H9 (cell line): ENCODE measurements around the gene CELF6. TPM values are rescaled to one million over a fixed set of nuclear protein-coding genes. Genes with fewer than 3 reads are reported as not detected.

Experiments used
- DNase-seq: peaks from one replicate; pipeline ENCODE4 v3.0.0-alpha.2; 2017
- H2AFZ ChIP-seq: one replicate; pipeline ENCODE4 v1.6.1; 2013; ENCODE audit warnings: mild to moderate bottlenecking, low read length, control low read depth, moderate library complexity
- H2AK5ac ChIP-seq: 2 replicates; pipeline ENCODE4 v1.6.1; 2013; ENCODE audit warnings: low read length, control low read depth, mixed read lengths; ENCODE audit not compliant: insufficient read length
- H2BK120ac ChIP-seq: one replicate; pipeline ENCODE4 v1.6.1; 2013; ENCODE audit warnings: low read depth, mild to moderate bottlenecking, low read length, control low read depth, inconsistent platforms; ENCODE audit not compliant: poor library complexity, severe bottlenecking
- H2BK12ac ChIP-seq: 2 replicates; pipeline ENCODE4 v1.6.1; 2013; ENCODE audit warnings: low read length, control low read depth, mixed read lengths, low read depth; ENCODE audit not compliant: insufficient read length
- H2BK15ac ChIP-seq: 2 replicates; pipeline ENCODE4 v1.6.1; 2013; ENCODE audit warnings: low read depth, low read length, control low read depth
- H2BK20ac ChIP-seq: one replicate; pipeline ENCODE4 v1.6.1; 2013; ENCODE audit warnings: low read depth, mild to moderate bottlenecking, low read length, control low read depth, inconsistent platforms; ENCODE audit not compliant: poor library complexity, severe bottlenecking
- H2BK5ac ChIP-seq: 2 replicates; pipeline ENCODE4 v1.6.1; 2013; ENCODE audit warnings: low read length, control low read depth, mixed read lengths; ENCODE audit not compliant: insufficient read length
- H3K14ac ChIP-seq: 2 replicates; pipeline ENCODE4 v1.6.1; 2013; ENCODE audit warnings: low read length, control low read depth; ENCODE audit not compliant: insufficient read depth
- H3K18ac ChIP-seq: 2 replicates; pipeline ENCODE4 v1.6.1; 2013; ENCODE audit warnings: low read depth, mild to moderate bottlenecking, mixed read lengths, low read length, control low read depth; ENCODE audit not compliant: insufficient read length
- H3K23ac ChIP-seq: 2 replicates; pipeline ENCODE4 v1.6.1; 2013; ENCODE audit warnings: low read length, control low read depth, mixed read lengths, low read depth; ENCODE audit not compliant: insufficient read length
- H3K23me2 ChIP-seq: 2 replicates; pipeline ENCODE4 v1.6.1; 2013; ENCODE audit warnings: low read depth, mild to moderate bottlenecking, mixed read lengths, low read length, control low read depth; ENCODE audit not compliant: insufficient read length, poor library complexity, severe bottlenecking
- H3K27ac ChIP-seq: 2 replicates; pipeline ENCODE4 v1.5.1; 2013; ENCODE audit warnings: low read length, control low read depth, mixed read lengths, low read depth; ENCODE audit not compliant: insufficient read length
- H3K27me3 ChIP-seq: 2 replicates; pipeline ENCODE4 v1.6.1; 2013; ENCODE audit warnings: low read length, control low read depth, inconsistent platforms; ENCODE audit not compliant: insufficient read depth
- H3K4ac ChIP-seq: 2 replicates; pipeline ENCODE4 v1.6.1; 2013; ENCODE audit warnings: low read depth, mild to moderate bottlenecking, control low read depth, inconsistent platforms, low read length, moderate library complexity
- H3K4me1 ChIP-seq: 2 replicates; pipeline ENCODE4 v1.6.1; 2013; ENCODE audit warnings: low read length, control low read depth, inconsistent platforms; ENCODE audit not compliant: insufficient read depth
- H3K4me2 ChIP-seq: 2 replicates; pipeline ENCODE4 v1.6.1; 2013; ENCODE audit warnings: low read length, control low read depth, mixed read lengths; ENCODE audit not compliant: insufficient read length, insufficient read depth
- H3K56ac ChIP-seq: 2 replicates; pipeline ENCODE4 v1.6.1; 2013; ENCODE audit warnings: low read depth, mild to moderate bottlenecking, mixed read lengths, low read length, control low read depth; ENCODE audit not compliant: insufficient read length
- H3K79me1 ChIP-seq: 2 replicates; pipeline ENCODE4 v1.6.1; 2013; ENCODE audit warnings: low read depth, mild to moderate bottlenecking, moderate library complexity, low read length, control low read depth, inconsistent platforms; ENCODE audit not compliant: insufficient read depth, poor library complexity, severe bottlenecking
- H3K79me2 ChIP-seq: 2 replicates; pipeline ENCODE4 v1.6.1; 2013; ENCODE audit warnings: low read length, control low read depth, inconsistent platforms; ENCODE audit not compliant: insufficient read depth
- H3K9ac ChIP-seq: 2 replicates; pipeline ENCODE4 v1.6.1; 2013; ENCODE audit warnings: low read length, control low read depth, mixed read lengths; ENCODE audit not compliant: insufficient read length; ENCODE audit errors: extremely low read depth
- H3K9me3 ChIP-seq: one replicate; pipeline ENCODE4 v1.6.1; 2013; ENCODE audit warnings: low read depth, low read length, inconsistent platforms; ENCODE audit not compliant: control insufficient read depth
- H3T11ph ChIP-seq: one replicate; pipeline ENCODE4 v1.6.1; 2013; ENCODE audit warnings: mild to moderate bottlenecking, low read length, control low read depth, inconsistent platforms
- H4K20me1 ChIP-seq: one replicate; pipeline ENCODE4 v1.6.1; 2013; ENCODE audit not compliant: control insufficient read depth, insufficient read length, insufficient read depth
- H4K5ac ChIP-seq: 2 replicates; pipeline ENCODE4 v1.6.1; 2013; ENCODE audit warnings: low read depth, mild to moderate bottlenecking, mixed read lengths, low read length, control low read depth; ENCODE audit not compliant: insufficient read length
- H4K8ac ChIP-seq: replicated peaks from 2 replicates; pipeline ENCODE4 v1.6.1; 2013; ENCODE audit warnings: low read length, control low read depth, mixed read lengths, low read depth; ENCODE audit not compliant: insufficient read length
- H4K91ac ChIP-seq: 2 replicates; pipeline ENCODE4 v1.6.1; 2013; ENCODE audit warnings: low read depth, mild to moderate bottlenecking, moderate library complexity, mixed read lengths, low read length, control low read depth; ENCODE audit not compliant: insufficient read length
- H3K27ac Mint-ChIP-seq, 3 experiments: 2 replicates in 2 of 3; 3 replicates in 1 of 3; pipeline ENCODE4 v1.8.0; 2020 to 2021; ENCODE audit warnings: mixed read lengths in 3 of 3, mild to moderate bottlenecking in 1 of 3, moderate library complexity in 1 of 3
- H3K27me3 Mint-ChIP-seq: 2 replicates; pipeline ENCODE4 v1.8.0; 2021; ENCODE audit warnings: low read depth, mild to moderate bottlenecking, moderate library complexity, mixed read lengths
- H3K36me3 Mint-ChIP-seq, 3 experiments: 2 replicates in 2 of 3; 3 replicates in 1 of 3; pipeline ENCODE4 v1.8.0; 2020 to 2021; ENCODE audit warnings: low read depth in 3 of 3, mixed read lengths in 3 of 3; ENCODE audit not compliant: insufficient read depth in 1 of 3
- H3K4me1 Mint-ChIP-seq, 2 experiments: 2 replicates each; pipeline ENCODE4 v1.8.0; 2020; ENCODE audit warnings: mixed read lengths in 2 of 2
- H3K4me3 Mint-ChIP-seq, 2 experiments: 2 replicates in 1 of 2; 3 replicates in 1 of 2; pipeline ENCODE4 v1.8.0; 2020 to 2021; ENCODE audit warnings: mild to moderate bottlenecking in 2 of 2, mixed read lengths in 2 of 2, moderate library complexity in 1 of 2
- H3K9me3 Mint-ChIP-seq, 2 experiments: 2 replicates in 1 of 2; 3 replicates in 1 of 2; pipeline ENCODE4 v1.8.0; 2020; ENCODE audit warnings: mild to moderate bottlenecking in 2 of 2, mixed read lengths in 2 of 2, moderate library complexity in 1 of 2
- CTCF ChIP-seq: fragments of 200-600 bp; sonication (generic); conservative IDR thresholded peaks from 3 replicates; pipeline ENCODE4 v1.8.0; 2021; ENCODE audit warnings: antibody characterized with exemption, mild to moderate bottlenecking
- total RNA-seq: library from RNA; stranded (reverse); gene quantifications from 2 replicates; pipeline ENCODE4 v1.2.1, GENCODE V29; 2021

CELF6 gene
- total RNA-seq, 1 experiment from 2014 or later: 0.13 TPM

- no peaks in the 10 kb centered on the region; a peak in 1 of 5 replicates for H3K9me3 Mint-ChIP-seq
- H3K4me3 Mint-ChIP-seq: no peak overlapping the region
- H4K8ac ChIP-seq: no peak overlapping the region
- H2BK120ac ChIP-seq: no peak overlapping the region
- H2BK12ac ChIP-seq: no peak overlapping the region
- no peak overlapping the region for H3K4ac ChIP-seq
- no peaks in the 10 kb centered on the region for H3K9me3 ChIP-seq
- H3K79me1 ChIP-seq: no peaks in the 10 kb centered on the region
- H3K4me1 ChIP-seq: peaks cover 8% of the 10 kb centered on the region; the same call in 1 of the 2 replicates
- H3K27ac ChIP-seq: no peak overlapping the region
- H3K23me2 ChIP-seq: no peaks in the 10 kb centered on the region
- no peak for TF ChIP-seq CTCF
- no peak overlapping the region for H2BK20ac ChIP-seq
- H3K36me3 Mint-ChIP-seq: peaks cover 29 to 47% (median 38%) of the 10 kb centered on the region in 3 experiments
- no peak overlapping the region for H3K23ac ChIP-seq
- H3K4me2 ChIP-seq: no peak overlapping the region
- H2AFZ ChIP-seq: no peak overlapping the region
- no peak overlapping the region for H2BK15ac ChIP-seq
- H3K14ac ChIP-seq: no peak overlapping the region
- no peak overlapping the region for H2AK5ac ChIP-seq
- no peak overlapping the region for H3K18ac ChIP-seq
- no peaks in the 10 kb centered on the region for H4K20me1 ChIP-seq
- no peak overlapping the region for H3K9ac ChIP-seq
- H3K27me3 ChIP-seq: peaks cover 6% of the 10 kb centered on the region; the same call in 1 of the 2 replicates
- H3K79me2 ChIP-seq: no peaks in the 10 kb centered on the region
- H4K91ac ChIP-seq: no peak overlapping the region
- no peak overlapping the region for H3T11ph ChIP-seq
- peaks cover 27 to 32% of the 10 kb centered on the region in 2 experiments for H3K4me1 Mint-ChIP-seq
- H3K27me3 Mint-ChIP-seq: peaks cover 100% of the 10 kb centered on the region
- DNase-seq: no peak
- H2BK5ac ChIP-seq: no peak overlapping the region
- H3K27ac Mint-ChIP-seq: no peak overlapping the region
- no peak overlapping the region for H3K56ac ChIP-seq
- no peak overlapping the region for H4K5ac ChIP-seq
Measured at GRCh38 chr15:72239652-72240051, 80.3 kb downstream of the CELF6 start.
